GOT3 (cell line): ENCODE data around the gene VWA8.
"Not testable (repeated sequence)": the region's sequence is repeated elsewhere in the genome, so short reads cannot be mapped to it uniquely, and the experiment has no call there.

Source experiments
- DNase-seq: peaks from one replicate; lab custom pipeline; 2025; ENCODE audit warnings: mixed read lengths; lab: John Stamatoyannopoulos, UW

Gene VWA8

DNA sequence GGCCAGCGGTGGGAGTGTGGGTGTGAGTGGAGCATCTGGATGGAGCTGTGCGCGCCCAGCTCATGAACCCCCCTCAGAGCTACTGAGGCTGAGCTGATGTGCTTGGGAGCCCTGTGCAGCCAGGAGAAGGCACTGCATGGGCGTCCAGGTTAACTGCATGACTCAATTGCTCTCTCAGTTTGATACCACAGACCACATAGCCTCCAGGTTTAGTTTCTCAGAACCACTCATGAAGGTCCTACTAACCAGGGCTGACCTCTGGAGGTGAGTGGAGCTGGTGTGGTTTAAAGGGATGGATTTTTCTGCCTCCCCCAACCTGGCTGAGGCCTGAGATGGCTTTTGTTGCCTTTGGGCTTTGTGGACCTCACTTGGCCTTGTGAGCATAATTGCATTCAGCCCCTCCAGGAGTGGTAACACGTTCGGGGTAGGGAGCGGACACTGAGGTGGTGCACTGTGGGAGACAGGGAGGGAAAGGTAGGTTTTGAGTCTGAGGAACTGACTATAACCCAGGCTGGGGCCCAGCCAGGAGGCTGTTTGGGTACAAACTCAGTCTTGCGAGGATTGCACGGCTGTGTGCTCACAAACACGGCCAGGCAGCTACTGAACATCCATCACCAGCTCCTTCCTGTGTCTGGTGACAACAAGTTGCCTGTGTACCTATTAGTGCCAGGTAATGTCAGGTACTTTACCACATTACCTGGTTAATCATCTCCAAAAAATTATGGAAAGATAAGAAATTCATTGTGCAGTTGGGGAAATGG, 406.1 kb downstream of the VWA8 start:
- DNase-seq = no peak

DNA sequence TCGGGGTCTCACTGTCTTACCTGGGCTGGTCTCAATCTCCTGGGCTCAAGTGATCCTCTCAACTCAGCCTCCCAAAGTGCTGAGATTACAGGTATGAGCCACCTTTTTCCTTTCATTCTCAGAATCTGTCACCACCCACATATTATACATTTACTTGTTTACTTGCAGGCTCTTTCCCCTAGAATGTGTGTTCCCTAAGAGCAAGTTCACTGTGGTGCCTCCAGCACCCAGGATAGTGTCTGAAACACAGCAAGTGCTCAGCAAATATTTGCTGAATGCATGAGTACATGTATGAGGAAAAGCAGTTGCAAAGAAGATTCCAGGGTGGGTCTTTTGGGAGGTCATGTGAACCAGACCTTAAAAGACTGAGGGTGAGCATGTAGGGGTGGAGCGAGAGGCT, 406.7 kb downstream of the VWA8 start:
- DNase-seq = no peak

DNA sequence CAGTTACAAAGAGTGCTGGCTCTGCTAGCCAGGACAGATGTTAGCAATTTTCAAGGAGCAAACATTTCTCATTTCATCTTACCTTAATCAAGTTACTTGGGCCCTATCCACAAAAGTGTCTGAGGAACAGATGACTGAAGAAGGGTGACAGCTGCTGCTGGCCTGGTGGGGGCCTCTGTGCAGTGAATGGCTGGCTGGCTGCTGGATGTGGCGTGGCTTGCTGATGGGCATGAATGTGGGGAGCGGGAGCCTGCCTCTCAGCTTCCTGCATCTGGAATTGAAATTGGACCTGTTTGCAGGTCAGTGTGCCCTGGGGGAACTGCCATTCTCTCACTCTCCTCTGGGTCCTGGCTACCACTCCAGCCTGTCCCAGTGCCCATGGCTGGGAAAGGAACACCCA, 408.9 kb downstream of the VWA8 start:
- no peak for DNase-seq

DNA sequence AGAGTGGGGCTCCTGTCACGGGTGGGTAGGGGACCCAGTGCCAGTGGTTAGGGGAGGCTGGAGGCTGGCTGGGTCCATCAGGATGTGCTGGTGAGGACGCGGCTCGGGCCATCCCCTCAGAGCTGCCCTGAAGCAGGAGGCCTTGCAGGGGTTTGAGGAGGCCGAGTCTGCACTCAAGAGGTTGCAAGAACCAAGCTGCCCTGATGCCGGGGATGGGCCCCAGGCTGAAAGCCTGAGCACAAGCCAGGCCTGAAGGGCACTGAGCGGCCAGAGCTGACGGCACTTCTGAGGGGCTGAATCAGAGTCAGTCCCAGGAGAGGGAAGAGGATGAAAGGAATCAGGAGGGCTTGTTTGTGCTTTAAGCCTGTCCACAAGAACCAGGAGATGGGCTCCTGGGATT, 410.6 kb downstream of the VWA8 start:
- no peak for DNase-seq

DNA sequence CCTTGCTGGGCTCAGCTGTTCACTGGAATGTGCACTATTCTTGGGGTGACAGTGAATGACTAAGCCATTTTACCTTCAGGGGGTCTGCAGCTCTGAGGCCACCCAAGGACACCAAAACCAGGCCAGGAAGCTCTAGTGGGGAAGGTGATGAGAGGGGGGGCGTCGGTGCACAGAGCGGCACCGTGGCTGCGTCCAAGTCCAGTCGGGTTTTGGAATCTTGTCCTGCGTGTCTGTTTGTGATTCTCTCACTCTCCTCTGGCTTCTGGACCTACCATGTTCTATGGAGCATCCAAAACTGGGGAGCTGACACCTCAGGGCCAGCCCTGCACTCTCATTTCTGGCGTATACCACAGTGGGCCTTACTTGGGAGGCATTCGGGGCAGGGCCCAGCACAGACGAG, 411.4 kb downstream of the VWA8 start:
- no peak for DNase-seq

DNA sequence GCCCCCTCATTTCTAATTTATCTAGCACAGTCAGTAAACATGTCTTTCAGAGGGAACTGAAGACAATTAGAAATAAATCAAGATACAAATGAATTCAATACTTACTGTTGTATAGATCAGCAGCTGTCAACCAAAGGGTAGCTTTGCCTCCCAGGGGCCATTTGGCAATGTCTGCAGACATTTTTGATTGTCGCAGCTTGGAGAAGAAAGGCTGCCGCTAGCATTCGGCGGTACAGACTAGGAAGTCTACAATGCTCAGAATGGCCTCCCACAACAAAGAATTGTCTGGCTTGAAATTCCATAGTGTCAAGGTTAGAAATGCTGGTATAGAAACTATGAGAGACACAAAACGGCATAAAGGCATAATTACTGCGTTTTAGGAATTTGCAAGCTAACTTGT, 412.0 kb downstream of the VWA8 start:
- DNase-seq = no peak

DNA sequence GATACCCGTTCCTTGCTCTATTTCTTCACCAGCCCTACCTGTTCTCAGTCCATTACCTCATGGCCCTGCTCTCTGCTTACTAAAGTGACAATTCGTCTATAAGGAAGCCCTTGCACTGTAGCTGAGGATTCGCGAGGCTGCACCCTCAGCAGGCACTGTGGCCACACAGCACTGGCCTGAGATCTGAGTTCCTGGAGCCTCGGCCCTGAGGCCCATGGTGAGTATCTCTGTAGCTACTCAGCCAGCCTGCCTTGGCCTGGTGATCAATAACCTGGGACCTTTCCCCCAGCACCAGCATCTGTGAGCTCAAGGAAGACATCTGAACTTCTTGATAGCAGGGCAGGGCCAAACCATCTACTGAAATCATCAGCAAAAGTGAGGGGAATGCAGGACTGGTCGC, 412.9 kb downstream of the VWA8 start:
- DNase-seq = no peak

DNA sequence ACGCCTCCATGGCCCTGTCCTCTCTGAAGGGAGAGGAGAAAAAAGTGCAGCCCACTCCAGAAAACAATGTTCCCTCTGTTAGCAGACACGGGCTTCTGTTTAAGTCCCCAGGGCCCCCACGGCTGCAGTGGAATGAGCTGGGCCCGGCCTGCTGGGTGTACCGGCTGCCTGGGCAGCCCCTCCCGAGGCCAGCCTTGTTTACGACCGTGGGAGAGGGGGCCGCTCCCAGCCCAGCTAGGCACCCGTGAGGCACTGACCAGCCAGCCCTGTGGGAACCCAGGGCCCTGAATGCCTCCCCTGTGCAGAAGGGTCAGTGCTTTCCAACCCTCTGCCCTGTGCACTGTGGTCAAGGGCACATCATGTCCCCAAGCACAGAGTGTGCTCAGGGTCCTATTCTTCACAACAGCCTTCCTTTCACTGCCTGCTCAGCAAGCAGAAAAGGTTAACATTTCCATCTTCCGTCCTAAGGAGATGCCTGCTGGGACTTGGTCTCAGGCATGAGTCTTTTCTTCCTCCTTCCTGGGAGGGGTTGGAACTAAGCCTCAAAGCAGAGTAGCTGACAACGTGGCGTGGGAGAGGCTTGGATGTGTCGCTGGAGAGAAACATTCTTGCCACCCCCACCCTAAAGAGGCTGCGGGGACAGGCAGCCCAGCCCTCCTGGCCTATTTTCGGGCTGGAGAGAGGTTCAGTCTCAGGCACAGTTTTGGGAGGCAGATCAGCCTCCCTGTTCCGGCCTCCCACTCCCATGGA, 413.5 kb downstream of the VWA8 start:
- DNase-seq = no peak

DNA sequence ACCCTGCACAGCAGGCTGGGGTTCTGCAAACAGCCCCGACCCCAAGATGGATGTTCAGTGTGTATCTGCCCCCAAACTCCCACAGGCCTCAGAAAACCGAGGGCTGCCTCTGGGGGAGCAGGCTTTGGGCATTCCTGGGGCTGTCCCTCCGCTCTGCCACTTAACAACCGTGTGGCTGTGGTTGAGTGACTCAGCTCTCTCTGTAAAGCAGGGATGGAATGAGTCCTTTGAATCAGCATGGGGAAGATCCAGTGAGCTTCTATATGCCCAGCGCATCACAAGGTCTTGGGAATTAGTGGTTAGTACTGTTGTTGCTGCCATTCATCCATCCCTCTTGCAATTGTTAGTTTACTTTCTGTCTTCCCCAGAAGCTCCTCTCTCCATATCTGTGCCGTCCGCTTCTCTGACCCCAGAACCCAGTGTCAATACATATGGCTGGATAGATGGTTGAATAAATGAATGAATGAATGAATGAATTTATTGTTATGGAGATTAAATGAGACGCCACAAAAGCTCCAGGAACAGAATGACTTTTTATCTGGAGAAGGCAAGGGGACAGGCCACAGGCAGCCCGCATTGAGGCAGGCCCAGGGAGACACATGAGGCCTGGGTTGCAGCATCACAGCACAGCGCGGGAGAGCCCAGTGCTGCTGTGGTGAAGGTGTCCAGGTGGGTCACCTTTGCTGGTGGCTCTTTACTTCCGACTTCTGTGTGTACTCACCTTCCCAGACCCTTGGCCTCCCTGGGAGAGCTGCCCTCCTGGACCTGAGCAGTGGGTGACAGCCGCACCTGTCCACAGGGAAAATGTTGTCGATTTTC, 414.3 kb downstream of the VWA8 start:
- DNase-seq = no peak

DNA sequence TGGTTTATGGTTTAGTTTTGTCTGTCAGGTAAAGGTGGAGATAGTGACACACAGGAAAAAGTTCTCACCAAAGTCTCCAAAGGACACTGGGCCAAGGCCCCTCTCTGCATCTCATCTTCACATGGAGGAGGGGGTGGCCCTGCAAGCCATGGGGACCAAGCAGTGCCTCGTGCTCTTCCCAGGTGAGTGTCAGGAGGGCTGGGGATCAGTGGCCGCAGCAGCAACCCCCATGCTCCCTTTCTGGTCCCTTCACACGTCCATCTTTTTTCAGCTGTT, 415.5 kb downstream of the VWA8 start:
- no peak for DNase-seq

DNA sequence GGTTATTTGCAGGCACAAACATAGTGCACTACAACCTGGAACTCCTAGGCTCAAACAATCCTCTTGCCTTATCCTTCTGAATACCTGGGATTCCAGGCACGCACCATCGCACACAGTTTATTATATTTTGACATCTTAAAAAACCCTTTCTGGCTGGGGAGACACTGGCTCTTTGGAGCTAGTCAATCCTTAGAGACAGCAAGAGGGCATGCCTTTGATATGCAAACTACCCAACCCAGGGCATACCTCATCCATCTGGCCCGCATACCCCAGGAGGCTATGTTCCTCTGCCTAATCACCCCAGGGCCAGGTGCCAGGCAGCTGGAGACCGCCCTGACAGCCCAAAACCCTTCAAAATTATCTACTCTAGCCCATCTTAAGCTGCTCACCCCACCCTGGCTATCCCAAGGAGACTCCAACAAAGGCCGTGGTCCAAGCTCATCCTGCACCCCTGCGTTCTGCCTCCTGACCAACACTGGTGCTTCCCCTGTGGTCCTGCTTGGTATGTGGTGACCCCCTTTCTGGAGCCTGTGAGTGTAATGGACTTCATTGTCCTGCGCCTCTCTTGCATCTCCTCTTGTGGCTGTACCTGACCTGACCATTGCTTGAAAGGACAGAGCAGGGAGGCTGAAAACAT, 417.1 kb downstream of the VWA8 start:
- DNase-seq = no peak

DNA sequence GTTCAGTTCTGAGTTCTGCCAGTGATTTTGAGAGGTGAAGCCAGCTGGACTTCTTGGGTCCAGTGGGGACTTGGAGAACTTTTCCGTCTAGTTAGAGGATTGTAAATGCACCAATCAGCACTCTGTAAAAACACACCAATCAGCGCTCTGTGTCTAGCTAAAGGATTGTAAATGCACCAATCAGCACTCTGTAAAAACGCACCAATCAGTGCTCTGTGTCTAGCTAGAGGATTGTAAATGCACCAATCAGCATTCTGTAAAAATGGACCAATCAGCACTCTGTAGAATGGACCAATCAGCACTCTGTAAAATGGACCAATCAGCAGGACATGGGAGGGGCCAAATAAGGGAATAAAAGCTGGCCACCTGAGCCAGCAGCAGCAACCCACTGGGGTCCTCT, 418.1 kb downstream of the VWA8 start:
- not testable (repeated sequence) for DNase-seq

DNA sequence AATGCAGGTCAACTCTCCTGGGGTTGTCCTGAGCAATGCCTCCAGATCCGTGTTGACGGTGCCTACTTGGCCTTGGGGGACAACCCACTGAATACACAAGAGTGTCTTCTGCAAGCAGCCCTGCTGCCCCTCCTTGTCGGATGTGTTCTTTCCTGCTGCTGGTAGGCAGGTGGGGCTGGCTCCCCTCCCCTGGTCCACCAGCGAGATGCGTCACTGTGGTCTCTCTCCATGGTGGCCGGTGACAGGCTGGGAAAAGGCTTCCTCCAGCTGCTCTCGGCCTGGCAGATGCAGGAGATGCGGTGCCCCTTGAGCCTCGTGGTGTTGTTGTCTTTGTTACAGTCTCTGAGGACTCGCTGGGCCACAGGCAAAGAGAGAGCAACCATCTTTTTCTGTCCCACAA, 418.6 kb downstream of the VWA8 start:
- DNase-seq = no peak

DNA sequence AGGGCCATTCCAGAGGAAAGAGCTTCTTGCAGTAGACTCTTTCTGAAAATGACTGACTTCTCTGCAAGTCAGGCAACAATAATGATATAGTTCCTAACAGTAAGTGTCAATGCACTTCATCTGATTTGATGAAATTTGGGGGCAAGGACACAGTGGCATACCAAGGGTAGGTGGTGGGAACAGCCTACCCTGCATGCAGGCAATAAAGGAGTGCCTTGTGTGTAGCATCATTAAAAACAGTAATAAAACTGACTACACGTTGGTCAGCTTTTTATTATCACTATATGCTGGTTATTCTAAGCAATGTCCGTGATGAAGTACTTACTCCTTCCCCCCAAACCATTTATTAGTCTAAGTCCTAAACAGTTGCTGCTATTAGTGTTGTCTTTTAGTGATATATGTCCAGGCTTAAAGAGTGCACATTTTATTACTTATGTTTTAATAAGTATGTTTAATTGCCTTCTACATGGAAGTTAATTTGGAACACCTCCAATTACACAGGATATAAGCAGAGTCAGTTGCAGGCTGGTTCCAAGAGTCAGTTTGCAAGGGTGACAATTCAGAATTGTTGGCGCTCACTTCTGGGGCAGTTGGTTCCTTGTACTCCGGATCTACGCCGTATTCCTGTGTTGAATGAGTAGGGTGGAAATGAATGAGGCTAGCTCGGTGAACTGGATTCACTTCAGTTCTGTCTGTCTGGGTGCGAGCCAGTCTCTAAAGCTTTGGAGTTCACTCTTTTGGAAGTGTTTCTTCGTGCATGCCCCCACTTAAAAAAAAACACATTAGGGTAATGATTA, 419.6 kb downstream of the VWA8 start:
- DNase-seq = no peak

DNA sequence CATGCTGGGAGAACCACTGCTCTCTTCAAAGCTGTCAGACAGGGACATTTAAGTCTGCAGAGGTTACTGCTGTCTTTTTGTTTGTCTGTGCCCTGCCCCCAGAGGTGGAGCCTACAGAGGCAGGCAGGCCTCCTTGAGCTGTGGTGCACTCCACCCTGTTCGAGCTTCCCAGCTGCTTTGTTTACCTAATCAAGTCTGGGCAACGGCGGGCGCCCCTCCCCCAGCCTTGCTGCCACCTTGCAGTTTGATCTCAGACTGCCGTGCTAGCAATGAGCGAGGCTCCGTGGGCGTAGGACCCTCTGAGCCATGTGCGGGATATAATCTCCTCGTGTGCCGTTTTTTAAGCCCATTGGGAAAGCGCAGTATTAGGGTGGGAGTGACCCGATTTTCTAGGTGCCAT, 420.7 kb downstream of the VWA8 start:
- not testable (repeated sequence) for DNase-seq

DNA sequence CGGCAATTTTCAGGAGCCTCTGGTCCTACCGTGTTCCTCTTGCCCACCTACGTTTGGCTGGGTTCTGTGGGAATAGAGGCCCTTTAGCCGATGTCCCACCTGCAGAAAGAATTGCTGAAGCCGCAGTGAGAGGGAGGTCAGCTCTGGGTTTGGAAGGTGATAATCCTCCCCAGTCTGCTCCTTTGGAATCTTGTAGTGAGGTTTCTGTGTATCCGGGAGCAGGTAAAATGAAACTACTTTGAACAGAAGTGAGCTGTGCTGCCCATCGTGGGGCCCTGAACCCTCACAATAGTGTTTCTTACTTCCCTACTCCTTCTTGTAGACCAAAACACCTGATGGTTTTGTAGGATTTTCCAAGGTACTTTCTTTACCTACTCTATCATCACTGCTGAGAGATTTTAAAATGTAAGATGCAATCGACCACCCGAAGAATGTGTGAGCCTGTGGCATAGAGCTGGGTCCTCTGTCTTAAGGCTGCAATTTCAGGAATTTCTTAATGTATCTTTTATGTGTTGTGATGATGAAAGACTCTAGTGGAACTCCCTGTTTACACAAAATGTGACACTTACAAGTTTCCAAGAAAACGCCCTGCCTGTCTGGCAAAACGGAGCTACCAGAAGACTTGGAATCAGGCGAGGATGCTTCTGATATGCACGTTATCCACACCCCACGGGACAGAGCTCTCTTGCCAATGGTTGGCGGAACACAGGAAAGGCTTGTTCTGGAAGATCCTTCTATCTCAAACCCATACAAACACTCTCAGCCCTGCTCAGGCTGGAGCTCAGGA, 427.4 kb downstream of the VWA8 start:
- DNase-seq = no peak

DNA sequence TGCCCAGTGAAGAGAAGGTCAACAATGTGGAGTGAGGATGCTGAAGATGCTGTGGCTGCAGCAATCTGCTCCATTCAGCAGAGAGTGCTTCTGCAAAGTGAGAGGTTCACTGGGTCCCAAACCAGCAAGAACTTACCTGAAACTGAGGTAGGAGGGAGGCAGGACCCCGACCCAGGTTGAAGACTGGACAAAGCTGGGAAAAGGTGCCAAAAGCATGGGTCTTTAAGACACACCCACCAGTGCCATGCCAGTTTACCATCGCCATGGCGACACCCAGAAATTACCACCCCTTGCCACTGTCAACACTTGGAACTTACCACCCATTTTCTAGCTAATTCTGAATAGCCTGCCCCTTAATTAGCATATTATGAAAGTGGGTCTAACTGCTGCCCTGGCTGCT, 432.9 kb downstream of the VWA8 start:
- DNase-seq = no peak

DNA sequence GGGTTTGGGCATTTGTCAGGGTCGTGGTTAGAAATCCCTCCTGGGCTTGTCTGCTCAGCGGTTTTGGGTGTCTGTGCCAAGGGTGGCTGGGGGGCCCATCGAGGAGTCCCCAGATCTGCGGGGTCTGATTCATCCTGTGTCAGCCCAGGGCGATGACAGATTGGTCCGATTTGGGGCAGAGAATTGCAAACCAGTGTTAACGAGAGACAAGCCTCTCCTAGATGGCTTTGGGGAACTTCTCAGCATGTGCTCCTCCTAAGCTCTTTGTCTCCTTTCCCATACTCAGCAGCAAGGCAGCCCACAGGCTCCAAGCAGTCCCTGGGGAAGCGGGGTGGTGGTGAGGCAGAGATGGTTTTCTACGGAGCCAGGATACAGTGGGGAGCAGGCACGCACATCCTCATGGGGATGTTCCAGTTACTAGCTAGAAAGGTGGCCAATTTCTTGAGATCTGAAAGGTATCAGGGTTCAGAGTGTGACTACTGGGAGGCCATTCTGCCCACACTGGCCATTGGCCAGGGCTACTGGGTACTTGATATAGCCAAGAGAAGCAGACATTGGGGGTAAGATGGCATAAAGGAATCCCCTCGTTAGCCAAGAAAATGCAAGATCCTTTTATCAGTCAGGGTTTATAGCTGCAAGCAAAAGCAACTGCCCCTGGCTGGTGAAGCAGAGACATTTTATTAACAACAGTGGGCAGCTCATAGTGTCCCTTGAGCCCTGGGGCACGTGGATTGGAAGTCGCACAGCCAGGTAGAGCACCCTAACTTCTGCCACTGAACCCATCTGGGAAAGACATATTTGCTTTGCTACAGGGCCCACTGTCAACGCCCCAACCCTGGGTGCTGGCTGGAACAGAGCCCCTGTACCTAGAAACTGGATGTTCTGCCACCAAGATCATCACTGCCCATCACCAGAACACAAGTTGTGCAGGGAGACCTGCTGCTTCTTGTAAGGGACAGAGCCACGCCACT, 440.0 kb downstream of the VWA8 start:
- DNase-seq = no peak

DNA sequence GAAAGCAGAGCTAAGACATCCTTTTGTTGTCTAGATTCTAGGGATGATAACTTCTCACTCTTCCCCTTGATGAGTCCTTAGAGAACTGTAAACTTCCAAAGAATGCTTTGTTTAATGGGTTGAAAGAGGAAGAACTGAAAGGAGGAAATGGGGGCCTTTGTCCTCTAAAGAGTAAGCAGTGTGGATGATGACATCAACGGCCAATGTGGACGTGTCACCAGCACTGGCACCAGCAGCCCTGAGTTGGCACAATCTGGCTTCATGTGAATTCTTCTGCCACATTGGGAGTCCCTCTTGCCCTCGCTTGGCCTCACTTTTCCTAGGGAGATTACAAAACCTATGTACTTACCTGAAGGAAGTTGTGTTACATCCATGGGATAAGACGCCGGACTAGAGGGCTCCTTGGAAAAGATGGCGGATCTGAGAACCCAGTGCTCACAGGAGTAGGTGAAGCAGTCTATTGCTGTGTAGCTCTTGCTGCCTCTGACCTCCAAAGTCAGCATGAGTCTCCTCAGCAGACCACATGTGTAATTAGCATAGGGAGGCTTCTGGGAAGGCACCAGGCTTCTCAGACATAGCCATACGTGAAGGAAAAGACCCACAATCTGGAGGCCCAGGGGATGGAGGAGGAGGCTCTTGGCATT, 440.8 kb downstream of the VWA8 start:
- no peak for DNase-seq
